HT1080 (cell line): ENCODE measurements around the gene FOXP3. TPM values are rescaled to one million over a fixed set of nuclear protein-coding genes. Genes with fewer than 3 reads are reported as not detected.
"Not testable (repeated sequence)": the region's sequence is repeated elsewhere in the genome, so short reads cannot be mapped to it uniquely, and the experiment has no call there.

Source experiments
- DNase-seq: peaks from one replicate; pipeline ENCODE4 v3.0.0-alpha.2; 2015; ENCODE audit warnings: low read depth
- polyA plus RNA-seq, 2 experiments: library from polyadenylated mRNA; depleted of rRNA; stranded (reverse); fragments of >200 nt; gene quantifications; 2 replicates each; pipeline ENCODE4 v1.2.3, GENCODE V29; 2015
- total RNA-seq: library from RNA; depleted of rRNA; stranded (reverse); fragments of >200 nt; shearing (Covaris generic); gene quantifications from 2 replicates; pipeline ENCODE4 v1.2.3, GENCODE V29; 2014; rRNA removed

Gene FOXP3
- total RNA-seq: not detected in 2 replicates
- polyA plus RNA-seq (2015; cell fraction: cytosol; rRNA removed): 0.03 TPM in 1 of 2 replicates, not detected in the other
- 0.18 TPM in 1 of 2 replicates, not detected in the other for polyA plus RNA-seq (2015; cell fraction: nucleus; rRNA removed)

- DNase-seq: no peak
Observed at GRCh38 chrX:49264460-49264859, at the start of gene FOXP3. Gene FOXP3 (minus strand): TSS chrX:49264710. CDS start chrX:49258505, 6,205 bp downstream.

GRCh38 chrX:49312176-49312575 is 47.7 kb upstream of the FOXP3 start:
- no peak for DNase-seq

GRCh38 chrX:49310371-49310770 is 45.9 kb upstream of the FOXP3 start:
- DNase-seq: no peak

- DNase-seq: peak; percentile 1
Observed at GRCh38 chrX:49309401-49309981, 45.0 kb upstream of the FOXP3 start.

- DNase-seq: no peak
Observed at GRCh38 chrX:49308604-49309269, 44.2 kb upstream of the FOXP3 start.

GRCh38 chrX:49307775-49308174 is 43.3 kb upstream of the FOXP3 start:
- DNase-seq: not testable (repeated sequence)

- DNase-seq: no peak
Observed at GRCh38 chrX:49303346-49303745, 38.8 kb upstream of the FOXP3 start, which contains the start of gene GAGE10. Gene GAGE10 (plus strand): TSS chrX:49303646. CDS start chrX:49304860, 1,214 bp downstream.

- DNase-seq: no peak
Observed at GRCh38 chrX:49300703-49301102, 36.2 kb upstream of the FOXP3 start.

- DNase-seq: not testable (repeated sequence)
Observed at GRCh38 chrX:49299293-49299692, 34.8 kb upstream of the FOXP3 start.

GRCh38 chrX:49292400-49293362 is 28.2 kb upstream of the FOXP3 start:
- DNase-seq: no peak

- DNase-seq: peak; percentile 46
Observed at GRCh38 chrX:49291615-49292337, 27.3 kb upstream of the FOXP3 start.

- DNase-seq: no peak
Observed at GRCh38 chrX:49290215-49290614, 25.7 kb upstream of the FOXP3 start.

- DNase-seq: no peak
Observed at GRCh38 chrX:49287665-49288064, 23.2 kb upstream of the FOXP3 start.

- no peak for DNase-seq
Observed at GRCh38 chrX:49286581-49286980, 22.1 kb upstream of the FOXP3 start.

- no peak for DNase-seq
Observed at GRCh38 chrX:49286136-49286535, 21.6 kb upstream of the FOXP3 start.

- DNase-seq: no peak
Observed at GRCh38 chrX:49284212-49284611, 19.7 kb upstream of the FOXP3 start.

GRCh38 chrX:49282647-49283011 is 18.1 kb upstream of the FOXP3 start:
- DNase-seq: peak; percentile 5

GRCh38 chrX:49278081-49278480 is 13.6 kb upstream of the FOXP3 start:
- no peak for DNase-seq

- DNase-seq: no peak
Observed at GRCh38 chrX:49277535-49277830, 13.0 kb upstream of the FOXP3 start.

GRCh38 chrX:49276671-49277534 is 12.4 kb upstream of the FOXP3 start:
- DNase-seq: no peak
